Bladder microvascular endothelial cell (primary cell): ENCODE data around the gene LZTS3. TPM values are rescaled to one million over a fixed set of nuclear protein-coding genes. Genes with fewer than 3 reads are reported as not detected.

ENCODE experiments used
- total RNA-seq: library from RNA; depleted of rRNA; stranded (reverse); fragments of >200 nt; gene quantifications from 2 replicates; pipeline ENCODE4 v1.2.3, GENCODE V29; 2014

LZTS3 gene
- total RNA-seq = 3.4 and 13.7 TPM in 2 replicates

DNA sequence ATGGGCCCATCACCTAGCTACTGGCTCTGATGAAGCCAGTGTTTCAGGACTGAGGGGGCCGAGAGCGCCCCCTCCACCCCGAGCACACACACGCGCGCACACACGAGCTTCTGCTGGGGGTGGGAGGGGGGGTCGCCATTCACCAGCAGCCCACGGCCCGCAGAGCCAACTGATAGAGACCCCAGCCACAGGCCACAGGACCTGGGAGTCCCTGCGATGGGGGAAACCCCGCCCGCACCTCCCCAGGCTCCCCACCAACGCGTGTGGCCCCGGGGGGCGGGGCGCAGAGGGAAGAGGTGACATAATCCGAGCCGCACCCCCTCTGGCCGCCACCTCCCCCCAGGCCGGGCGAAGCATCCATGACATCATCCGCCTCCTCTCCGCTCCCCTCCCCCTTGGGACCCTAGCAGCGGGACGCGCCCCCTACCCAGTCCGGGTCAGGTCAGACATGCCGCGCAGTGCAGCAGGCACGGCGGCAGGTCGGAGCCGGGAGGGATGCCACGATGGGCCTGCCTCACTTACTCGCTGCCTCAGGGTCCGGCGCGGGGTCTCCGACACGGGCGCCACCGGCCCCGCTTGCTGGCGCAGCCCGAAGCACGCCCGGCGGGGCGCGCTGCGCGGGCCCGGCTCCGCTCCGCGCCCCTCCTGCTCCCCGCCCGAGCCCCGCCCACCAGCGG is at the start of gene LZTS3:
Gene LZTS3 (minus strand): TSS at position 617 of the 677 bp plus-strand sequence. CDS start 6,386 bp downstream, outside the sequence.

DNA sequence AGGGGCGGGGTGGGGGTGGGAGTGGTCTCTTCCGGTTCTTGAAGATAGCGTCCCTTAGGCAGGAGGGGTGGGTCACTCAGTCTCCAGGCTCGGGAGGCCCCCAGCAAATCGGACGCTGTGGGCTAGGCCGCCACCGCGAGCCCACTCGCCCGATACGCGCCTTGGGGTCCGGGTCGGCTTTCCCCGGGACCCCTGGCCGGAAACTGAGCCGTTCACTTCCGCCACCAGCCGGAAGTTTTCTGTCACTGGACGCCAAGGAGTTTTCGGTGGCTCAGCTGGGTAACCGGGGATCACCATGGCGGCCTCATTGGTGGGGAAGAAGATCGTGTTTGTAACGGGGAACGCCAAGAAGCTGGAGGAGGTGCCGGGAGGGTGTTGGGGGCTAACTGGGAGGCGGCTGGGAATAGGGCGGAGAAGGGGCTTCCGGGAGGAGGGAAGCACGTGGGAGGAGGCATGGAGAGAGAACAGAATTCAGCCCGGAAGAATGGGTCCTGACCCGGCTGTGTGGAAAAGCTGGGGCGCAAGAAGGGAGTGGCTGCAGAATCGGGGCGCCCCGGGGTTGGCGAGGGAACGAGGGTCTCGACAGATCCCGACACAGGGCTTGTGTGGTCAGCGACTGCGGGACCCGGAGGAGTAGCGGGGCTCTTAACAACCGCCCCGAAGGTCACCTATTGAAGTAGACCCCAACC is 36.1 kb upstream of the LZTS3 start, which contains the start of gene ITPA:
Gene ITPA (plus strand): TSS at position 242 of the 689 bp plus-strand sequence. CDS start 54 bp downstream, at position 296.

DNA sequence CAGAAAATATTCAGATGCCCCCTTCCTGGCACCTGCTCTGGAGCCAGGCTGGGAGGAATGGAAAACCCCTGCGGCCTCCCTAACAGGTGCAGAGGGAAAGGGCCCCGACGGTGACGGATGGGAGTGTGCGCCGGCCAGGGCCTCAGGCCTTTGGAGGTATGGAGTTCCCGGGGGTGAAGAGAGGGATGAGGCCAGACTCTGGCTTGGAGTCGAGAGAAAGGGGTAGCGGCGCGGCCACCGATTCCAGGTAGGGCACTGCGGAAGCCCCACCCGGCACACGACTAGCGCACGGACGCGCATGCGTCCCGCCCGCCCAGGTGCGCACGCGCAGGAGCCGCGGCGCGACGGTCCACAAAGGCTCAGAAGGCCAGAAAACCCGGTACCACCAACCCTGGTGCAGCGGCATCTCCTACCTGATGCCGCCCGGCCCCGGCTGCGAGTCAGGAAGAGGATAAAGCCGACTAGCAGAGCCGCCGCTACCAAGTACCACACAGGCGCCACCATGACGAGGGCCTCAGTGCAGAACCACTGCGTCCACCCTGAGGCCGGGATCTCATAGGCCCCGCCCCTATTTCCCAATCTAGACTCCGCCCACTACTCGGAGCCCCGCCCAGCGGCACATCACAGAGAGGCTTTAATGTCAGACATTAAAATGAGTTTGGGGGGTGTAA is 30.9 kb upstream of the LZTS3 start, which contains the start of gene DDRGK1:
Gene DDRGK1 (minus strand): TSS at position 559 of the 671 bp plus-strand sequence. CDS start 55 bp downstream, at position 504.

Other genes starting within 250 kb of the LZTS3 start
- 0.25 TPM in 1 of 2 replicates, not detected in the other for gene GNRH2, start 129.9 kb downstream of the LZTS3 start, total RNA-seq
- gene MRPS26, start 127.5 kb downstream of the LZTS3 start, total RNA-seq = 36.4 and 36.6 TPM in 2 replicates
- gene OXT, start 101.9 kb downstream of the LZTS3 start, total RNA-seq = not detected in 2 replicates
- gene AVP, start 88.8 kb downstream of the LZTS3 start, total RNA-seq = not detected in 2 replicates
- 10.7 and 22.8 TPM in 2 replicates for gene FASTKD5, start 13.7 kb downstream of the LZTS3 start, total RNA-seq
- gene UBOX5, start 13.7 kb downstream of the LZTS3 start, total RNA-seq = 1.6 and 2.5 TPM in 2 replicates
- 25.9 and 45.1 TPM in 2 replicates for gene DDRGK1, start 31.1 kb upstream of the LZTS3 start, total RNA-seq
- 27.1 and 34.5 TPM in 2 replicates for gene ITPA, start 35.9 kb upstream of the LZTS3 start, total RNA-seq
- 1.3 and 28.9 TPM in 2 replicates for gene SLC4A11, start 65.6 kb upstream of the LZTS3 start, total RNA-seq
- gene DNAAF9, start 234.1 kb upstream of the LZTS3 start, total RNA-seq = 11.0 and 20.0 TPM in 2 replicates